Vagina (tissue), 2 donors: Measurements from ENCODE around the gene SVIL.

Experiments
- CTCF ChIP-seq, 3 experiments: fragments of 450-650 bp in 2 of 3; fragments of 200-600 bp in 1 of 3; sonication (generic) in 1 of 3; IDR thresholded peaks; one replicate each; pipeline ENCODE4 v1.5.1; 2017 to 2019; ENCODE audit warnings: antibody characterized with exemption in 3 of 3, mild to moderate bottlenecking in 2 of 3, moderate library complexity in 2 of 3
- POLR2A ChIP-seq, 2 donors: fragments of 450-650 bp; IDR thresholded peaks; one replicate each; pipeline ENCODE4 v1.6.1; 2017; ENCODE audit warnings: antibody characterized with exemption in 2 of 2, mild to moderate bottlenecking in 2 of 2, moderate library complexity in 2 of 2
- POLR2AphosphoS5 ChIP-seq, 2 donors: sonication (generic); formaldehyde crosslinking; IDR thresholded peaks; one replicate each; pipeline ENCODE4 v1.9.0; 2017; ENCODE audit warnings: antibody characterized with exemption in 2 of 2, mild to moderate bottlenecking in 2 of 2, low read depth in 1 of 2; ENCODE audit not compliant: insufficient read depth in 1 of 2

GRCh38 chr10:29411666-29412315, 223.0 kb downstream of the SVIL start:
- TF ChIP-seq POLR2AphosphoS5 (IDR thresholded peaks at IDR 0.05; ENCODE audit: insufficient read depth in 1 of 2, low read depth in 1 of 2) (no peak), CTCF (IDR thresholded peaks at IDR 0.05) (no peak), POLR2A (IDR thresholded peaks at IDR 0.05) (no peak)
